Activated CD4-positive, alpha-beta T cell treated with anti-CD3 and anti-CD28 coated beads for 1 hour (primary cell): ENCODE data around the gene EIPR1.
"Not testable (repeated sequence)": the region's sequence is repeated elsewhere in the genome, so short reads cannot be mapped to it uniquely, and the experiment has no call there.

ENCODE experiments used
- DNase-seq: peaks from one replicate; pipeline ENCODE4 v3.0.0-alpha.2; 2020

Gene EIPR1

DNA sequence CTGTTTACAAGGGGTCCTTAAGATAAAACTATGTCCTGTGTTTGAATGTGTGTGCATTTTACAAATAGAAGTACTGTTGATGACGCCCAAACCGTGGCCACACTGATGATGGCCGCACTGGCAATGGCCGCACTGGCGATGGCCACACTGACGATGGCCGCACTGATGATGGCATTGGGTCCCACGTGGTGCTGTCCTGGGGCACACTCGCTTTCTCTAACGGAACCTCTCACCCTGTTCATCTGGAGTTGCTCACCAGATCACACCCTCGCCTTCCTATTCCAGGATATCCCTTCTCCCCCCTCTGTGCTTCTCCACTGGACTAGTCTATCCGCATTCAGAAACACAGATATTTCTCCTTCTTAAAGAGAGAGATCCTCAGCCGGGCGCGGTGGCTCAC is 192.4 kb downstream of the EIPR1 start:
- DNase-seq: no peak

DNA sequence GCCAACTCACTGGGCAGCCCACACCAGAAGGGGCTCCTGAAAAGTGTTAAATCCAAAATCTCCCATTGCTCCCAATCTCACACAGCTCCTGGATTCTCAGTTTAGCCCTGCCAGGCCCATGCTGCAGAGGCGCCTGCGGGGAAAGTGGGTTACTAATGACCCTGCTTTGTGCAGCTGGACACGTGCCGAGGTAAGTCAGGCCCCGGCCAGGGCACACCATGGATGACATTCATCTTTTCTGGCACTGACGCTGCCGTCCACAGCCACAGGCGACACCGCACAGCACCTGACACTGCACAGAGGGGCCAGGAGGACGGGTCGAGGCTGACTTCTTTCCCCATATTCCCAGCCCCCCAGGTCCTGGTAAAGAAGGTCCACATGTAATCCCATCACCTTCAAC is 193.5 kb downstream of the EIPR1 start:
- no peak for DNase-seq

DNA sequence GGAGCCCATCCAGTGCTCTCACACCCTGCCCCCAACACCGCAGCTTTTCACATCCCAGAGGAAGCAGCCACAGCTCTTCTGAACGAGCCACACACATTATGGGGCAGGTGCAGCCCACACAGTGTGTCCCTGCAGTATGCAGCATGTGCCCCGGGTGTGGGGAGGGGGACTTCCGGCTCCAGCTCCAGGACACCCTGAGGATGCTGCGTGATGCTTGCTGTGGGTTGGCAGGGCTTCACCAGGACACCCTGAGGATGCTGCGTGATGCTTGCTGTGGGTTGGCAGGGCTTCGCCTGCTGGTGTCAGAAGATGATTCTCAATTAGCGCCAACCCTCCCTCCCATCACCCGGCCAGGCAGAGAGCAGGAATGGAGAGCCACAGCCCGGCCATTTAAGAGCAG is 193.9 kb downstream of the EIPR1 start:
- no peak for DNase-seq

DNA sequence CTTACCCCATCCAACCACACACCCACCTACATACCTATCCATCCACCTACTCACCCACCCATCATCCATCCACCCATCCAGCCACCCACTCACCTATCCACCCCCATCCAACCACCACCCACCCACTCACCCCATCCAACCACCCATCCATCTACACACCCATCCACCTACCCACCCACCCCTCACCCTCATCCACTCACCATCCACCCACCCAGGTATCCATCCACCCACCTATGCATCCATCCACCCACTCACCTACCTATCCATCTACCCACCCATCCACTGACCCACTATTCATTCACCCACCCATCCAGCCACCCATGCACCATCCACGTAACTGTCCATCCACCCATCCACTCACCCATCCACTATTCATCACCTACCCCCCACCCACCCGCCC is 194.8 kb downstream of the EIPR1 start:
- no peak for DNase-seq

DNA sequence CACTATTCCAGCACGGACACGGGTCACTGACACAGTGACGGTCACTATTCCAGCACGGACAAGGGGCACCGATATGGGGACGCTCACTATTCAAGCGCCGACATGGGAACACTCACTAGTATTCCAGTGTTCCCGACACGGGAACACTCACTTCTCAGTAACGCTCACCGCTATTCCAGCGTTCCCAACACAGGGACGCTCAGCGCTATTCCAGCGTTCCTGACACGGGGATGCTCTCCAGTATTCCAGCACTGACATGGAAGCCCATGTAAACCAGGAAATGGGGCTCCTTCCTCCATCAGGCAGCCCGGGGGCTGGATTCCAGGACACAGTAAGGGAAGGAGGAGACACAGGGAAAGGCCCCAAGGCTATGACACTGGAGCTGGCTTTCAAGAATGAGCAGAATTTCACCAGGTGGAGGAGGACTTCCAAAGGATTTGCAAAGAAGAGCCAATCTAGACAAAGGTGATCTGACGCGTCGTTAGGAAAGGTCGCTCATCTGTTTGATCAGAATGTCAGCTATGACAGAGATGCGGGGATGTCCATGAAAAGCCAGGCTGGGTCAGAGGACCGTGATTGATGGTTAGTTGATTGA is 196.1 kb downstream of the EIPR1 start:
- no peak for DNase-seq

DNA sequence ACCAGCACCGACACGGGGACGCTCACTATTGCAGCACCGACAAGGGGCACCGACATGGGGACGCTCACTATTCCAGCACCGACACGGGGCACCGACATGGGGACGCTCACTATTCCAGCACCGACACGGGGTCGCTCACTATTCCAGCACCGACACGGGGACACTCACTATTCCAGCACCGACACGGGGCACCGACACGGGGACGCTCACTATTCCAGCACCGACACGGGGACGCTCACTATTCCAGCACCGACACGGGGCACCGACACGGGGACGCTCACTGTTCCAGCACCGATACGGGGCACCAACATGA is 196.8 kb downstream of the EIPR1 start:
- not testable (repeated sequence) for DNase-seq

DNA sequence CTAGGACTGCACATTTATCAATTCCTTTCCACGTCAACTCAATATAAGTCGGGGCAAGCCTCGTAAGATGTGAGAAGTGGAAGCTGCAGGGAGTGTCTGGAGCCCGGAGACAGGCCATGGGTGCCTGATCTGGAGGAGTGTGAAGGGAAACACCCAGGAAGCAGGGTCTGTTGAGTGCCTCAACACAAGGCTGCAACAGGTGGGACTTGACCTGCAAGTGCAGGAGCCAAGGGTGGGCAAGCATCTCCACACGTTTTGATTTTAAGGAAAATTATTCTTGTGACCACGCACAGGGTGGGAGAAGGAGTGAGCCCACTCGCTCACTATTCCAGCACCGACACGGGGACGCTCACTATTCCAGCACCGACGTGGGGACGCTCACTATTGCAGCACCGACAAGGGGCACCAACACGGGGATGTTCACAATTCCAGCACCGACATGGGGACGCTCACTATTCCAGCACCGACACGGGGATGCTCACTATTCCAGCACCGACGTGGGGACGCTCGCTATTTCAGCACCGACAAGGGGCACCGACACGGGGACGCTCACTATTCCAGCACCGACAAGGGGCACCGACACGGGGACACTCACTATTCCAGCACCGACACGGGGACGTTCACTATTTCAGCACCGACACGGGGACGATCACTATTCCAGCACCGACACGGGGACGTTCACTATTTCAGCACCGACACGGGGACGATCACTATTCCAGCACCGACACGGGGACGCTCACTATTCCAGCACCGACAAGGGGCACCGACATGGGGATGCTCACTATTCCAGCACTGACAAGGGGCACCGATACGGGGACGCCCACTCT is 197.3 kb downstream of the EIPR1 start:
- no peak for DNase-seq

DNA sequence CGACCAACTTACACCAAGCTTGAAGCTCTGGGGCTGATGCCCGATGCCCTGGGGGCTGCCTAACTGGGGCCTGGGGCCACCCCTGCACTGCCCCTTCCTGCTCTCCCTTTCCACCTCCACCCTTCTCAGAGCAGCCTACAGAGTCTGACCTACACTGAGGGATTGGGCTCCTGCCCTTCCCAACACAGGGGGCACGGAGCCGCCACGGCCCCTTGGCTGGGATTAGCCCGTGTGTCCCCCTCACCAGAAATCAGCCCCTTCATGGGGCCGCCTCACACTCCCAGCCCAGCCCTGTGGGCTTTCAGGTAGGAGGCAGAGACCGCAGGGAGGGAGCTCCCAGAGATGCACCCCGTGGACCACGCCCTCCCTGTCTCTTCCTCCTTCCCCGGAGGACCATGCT is 198.0 kb downstream of the EIPR1 start:
- no peak for DNase-seq

DNA sequence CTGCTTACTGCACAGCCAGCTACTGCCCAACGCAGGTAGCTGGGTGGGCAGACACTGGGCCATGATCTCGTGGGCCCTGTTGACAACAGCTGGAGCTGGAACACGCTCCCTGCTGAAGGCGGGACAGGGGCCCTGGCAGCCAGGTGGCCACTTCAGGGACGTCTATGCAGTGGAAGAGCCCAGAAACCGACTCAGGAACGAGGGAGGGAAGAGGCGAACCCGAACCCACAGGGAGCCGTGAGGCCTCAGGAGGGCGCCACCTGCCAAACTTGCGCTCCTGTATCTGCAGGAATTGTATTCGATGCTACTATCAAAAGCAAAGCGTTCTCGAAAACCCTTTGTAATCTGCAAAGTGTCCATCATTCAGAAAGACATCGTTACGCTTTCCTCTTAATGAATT is 198.4 kb downstream of the EIPR1 start:
- no peak for DNase-seq

DNA sequence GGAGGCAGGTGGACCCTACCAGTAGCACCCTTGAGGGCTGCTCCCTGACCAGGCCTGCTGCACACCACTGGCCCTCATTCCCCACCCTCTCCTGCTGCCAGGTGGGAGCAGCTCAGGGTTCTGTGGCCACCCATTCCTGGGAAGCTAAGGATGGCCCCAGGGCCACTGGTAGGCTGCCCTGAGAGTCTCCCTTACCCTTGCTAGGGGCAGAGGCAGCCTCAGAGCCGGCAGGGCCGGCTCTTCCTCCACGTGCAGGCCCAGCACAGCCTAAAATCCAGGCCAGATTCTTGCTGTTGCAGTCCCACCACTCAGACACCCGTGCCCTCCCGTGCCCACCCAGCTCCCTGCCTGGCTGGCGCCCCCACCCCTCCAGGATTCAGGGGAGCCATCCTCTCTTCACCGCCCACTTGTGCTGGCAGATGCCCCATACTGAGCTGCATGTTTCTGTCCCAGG is 199.0 kb downstream of the EIPR1 start:
- DNase-seq: no peak

DNA sequence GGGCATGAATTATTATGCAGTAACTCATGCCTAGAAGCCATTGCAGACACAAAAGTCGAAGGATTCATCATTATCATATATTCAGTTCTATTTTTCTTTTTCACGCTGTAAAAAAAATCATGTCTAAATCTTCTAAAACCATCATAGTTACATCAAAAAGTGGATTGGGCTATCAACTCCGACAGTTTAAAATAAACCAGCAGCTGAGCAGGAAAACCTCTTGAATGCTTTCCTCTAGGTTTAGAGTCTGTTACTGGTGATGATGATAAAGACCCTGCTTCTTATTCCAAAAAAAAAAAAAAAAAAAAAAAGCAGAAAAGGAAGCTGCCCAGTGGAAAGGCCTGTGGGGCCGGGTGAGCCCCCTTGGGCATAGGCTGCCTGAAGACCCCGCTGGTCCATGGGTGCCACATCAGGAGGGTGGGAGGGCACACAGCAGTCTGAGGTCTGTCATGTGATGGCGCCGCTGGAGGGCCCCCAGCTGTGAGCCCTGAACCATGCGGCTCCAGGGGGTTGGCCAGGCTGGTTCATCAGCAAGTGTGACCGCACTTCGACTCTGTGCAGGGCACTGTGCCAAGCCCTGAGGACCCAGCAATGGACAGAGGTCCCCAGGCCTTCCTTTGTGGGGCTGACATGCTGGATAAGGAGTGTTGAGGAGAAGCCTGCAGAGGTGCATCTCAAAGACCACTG is 199.6 kb downstream of the EIPR1 start:
- DNase-seq: no peak

DNA sequence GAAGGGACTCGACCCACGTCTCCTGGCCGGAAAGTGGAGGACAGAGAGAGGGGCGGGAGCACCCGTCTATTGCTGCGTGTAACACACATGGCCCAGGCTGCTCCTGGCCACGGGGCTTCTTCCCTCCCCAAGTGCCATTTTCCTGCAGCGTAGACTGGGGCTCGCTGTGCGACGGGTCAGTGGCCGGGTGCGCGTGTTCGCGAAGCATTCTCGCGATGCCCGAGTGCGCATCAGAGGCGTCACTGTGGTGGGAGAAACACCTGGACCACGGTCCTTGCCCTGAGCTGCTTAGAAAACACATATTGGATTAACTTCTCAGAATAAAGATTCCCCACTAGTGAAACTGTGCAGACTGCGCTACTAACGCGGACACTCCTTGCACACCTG is 200.8 kb downstream of the EIPR1 start:
- DNase-seq: no peak

DNA sequence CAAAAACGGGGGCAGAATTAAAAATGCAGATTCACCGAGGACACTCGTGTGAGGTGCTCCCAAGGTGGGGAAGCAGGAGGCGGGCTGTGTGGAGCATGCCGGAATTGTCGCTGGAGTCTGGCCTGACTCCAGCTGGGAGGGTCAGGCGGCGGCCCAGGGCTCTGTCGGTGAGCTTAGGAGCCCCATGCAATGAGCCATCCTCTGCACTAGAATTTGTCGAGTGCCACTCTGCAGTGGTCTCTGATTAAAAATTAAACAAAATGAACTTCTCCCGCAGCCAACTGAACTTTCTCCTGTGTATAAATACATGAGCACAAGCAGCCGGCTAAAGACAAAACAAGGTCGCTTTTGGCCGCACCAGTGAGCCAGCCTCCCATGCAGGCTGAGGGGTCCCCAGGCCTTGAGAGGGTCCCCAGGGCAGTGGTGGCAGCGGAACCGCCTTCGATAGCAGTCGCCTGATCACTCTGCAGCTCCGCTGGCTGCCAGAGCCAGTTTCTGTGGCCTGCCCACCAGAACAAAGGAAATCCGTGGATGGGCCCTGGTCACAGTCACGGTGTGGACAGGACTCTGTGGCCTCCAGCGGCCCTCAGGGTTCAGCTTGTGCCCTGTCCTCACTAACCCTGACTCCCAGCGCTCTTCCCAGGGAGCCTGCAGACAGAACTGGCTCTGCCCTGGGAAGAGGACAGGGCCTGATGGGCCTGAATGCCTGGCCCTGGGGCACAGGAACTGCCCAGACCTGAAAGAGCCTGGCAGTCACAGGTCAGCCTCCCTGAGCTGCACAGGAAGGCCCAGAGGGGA is 201.3 kb downstream of the EIPR1 start:
- DNase-seq: no peak

DNA sequence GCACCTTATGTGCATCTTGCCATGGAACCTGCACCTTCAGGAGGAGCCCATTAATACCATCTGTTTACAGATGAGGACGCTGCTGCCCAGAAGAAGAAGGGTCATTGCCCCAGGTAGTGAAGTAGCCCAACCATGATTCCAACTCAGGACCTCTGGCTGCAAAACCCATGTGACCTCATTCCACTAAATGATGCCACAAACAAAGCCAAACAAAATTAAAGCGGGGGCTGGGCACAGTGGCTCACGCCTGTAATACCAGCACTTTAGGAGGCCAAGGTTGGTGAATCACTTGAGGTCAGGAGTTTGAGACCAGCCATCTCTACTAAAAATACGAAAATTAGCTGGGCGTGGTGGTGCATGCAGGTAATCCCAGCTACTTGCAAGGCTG is 202.1 kb downstream of the EIPR1 start:
- no peak for DNase-seq

DNA sequence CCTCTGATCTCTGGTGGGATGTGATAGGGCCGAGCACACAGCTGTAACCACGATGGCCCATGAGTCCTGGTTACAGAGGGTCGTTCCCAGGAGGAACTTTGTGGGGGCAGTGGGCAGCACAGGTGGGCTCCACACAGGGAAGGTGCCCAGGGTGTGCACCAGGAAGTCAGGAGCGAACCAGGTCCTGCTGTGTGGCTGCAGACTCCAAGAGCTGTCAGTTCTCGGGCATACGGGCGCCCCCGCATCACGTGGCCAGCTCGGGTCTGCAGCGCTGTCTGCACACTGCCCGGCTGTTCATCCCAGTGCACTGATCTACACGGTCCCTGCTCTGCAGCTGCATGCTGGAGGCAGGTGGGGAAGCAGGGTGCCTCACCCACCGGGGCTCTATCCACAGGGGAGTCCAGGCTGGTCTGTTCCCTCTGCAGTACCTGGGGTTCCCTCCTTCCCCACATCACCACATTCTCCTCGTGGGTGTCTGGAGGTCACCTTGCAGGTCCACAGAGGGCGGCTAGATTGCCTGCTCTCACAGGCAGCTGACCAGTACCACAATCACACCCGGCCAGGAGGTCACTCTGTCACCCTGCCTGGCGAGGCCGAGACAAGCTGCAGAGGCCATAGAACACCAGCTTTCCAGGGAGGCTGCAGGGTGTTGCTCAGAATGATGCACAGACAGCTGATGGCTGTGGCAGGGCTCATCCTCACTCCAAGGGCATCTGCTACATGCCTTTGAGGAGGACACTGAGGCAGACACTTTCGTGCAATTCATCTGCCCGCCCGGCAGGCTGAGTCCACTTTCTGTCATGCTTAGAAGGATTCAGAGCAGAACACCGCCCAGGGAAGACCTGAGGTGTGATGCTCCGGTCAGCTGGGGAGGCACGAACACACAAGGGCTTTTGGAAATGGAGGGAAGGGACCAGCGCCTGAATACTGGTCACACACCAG is 202.7 kb downstream of the EIPR1 start:
- no peak for DNase-seq

DNA sequence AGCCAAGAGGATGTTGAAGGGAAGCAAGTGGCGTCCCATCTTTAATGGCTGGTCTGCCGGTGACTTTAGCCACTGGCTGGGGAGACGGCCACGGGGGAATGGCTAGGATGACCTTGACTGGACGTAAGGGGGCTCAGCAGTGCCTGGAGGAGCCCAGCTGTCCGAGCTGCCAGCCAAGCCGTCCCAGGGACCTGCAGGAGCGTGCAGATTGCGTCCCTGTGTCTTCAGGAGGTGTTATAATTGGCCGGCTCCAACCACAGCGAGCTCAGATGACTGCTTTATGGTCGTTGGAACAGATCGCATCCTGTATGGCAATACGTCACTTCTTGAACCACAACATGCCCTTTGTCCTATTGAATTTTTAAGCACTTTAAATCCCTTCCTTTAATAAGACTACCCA is 204.6 kb downstream of the EIPR1 start:
- DNase-seq: no peak

DNA sequence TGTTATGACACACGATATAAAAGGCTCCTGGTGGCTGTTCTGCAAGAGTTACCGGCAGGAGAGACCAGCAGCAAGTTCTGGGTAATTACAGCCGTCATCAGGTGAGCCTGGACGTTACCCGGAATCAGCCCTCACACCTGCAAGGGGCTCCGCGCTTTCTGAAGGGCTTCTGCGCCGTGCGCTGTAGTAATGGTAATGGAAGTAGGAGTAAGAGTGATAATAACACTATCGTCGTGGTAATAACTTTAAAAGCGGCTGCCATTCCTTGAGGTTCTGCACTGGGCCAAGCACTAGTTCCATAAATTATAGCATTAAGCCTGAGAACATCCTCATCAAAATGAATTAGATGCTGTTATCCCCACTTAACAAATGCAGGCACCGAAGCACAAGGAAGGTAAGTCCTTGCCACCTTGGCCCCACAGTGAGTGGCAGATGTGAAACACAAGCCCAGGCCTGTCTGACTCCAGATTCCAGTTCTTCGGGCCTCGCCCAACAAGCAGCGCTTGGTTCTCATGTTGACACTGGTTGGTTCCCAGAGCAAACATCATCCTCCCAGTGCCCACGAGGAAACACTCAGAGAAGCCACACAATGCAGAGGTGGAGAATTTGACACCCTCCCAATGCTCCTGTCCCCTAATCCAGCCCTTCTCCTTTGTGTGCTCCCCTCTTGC is 205.2 kb downstream of the EIPR1 start:
- no peak for DNase-seq

DNA sequence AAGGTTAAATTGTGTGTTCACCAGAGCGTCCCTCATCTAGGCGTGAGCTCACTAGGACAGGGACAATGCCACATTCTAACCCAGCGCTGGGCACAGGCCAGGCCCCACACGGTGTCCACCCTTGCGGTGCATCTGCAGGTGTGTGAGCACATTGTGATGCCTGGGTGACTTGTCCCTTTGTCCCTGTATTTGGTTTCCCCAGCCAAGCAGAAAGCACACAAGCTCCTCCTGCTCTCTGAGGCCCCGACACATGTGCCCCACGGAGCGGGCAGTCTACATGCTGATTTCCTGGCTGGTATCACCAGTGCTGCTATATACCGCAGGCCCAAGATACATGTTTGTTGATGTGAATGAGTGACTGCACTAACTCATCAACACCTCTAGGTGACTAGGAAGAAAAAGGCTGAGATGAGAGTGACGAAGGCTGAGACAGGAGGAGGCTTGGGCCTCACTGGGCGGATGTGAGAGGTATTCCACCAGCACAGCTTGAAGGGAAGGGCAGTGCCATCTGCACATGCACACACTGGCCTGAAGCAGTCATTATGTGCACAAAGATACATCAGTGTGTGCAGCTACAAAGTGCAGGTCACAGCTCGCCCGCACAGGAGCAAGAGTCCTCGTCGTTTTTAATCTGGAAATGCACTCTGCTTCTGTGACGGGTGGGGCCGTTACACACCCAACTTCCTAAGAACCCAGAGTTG is 205.9 kb downstream of the EIPR1 start:
- no peak for DNase-seq

DNA sequence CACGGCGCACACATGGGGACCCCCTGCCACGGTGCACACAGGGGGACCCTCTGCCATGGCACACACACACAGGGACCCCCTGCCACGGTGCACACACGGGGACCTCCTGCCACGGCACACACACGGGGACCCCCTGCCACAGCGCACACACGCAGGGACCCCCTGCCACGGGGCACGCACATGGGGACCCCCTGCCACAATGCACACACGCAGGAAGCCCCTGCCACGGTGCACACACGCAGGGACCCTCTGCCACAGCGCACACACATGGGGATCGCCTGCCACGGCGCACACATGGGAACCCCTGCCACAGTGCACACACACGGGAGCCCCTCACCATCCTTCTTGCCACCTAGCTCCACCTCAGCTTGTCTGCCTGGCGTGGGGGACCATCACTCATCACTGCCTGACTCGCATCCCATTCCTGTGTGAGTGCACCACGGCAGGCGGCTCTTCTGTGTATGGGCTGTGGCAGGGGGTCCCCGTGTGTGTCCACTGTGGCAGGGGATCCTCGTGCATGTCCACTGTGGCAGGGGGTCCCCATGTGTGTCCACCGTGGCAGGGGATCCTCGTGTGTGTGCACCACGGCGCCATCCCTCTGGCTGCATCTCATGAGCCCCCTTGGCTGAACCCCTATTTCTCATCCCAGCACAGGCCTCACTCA is 206.7 kb downstream of the EIPR1 start:
- DNase-seq: no peak

DNA sequence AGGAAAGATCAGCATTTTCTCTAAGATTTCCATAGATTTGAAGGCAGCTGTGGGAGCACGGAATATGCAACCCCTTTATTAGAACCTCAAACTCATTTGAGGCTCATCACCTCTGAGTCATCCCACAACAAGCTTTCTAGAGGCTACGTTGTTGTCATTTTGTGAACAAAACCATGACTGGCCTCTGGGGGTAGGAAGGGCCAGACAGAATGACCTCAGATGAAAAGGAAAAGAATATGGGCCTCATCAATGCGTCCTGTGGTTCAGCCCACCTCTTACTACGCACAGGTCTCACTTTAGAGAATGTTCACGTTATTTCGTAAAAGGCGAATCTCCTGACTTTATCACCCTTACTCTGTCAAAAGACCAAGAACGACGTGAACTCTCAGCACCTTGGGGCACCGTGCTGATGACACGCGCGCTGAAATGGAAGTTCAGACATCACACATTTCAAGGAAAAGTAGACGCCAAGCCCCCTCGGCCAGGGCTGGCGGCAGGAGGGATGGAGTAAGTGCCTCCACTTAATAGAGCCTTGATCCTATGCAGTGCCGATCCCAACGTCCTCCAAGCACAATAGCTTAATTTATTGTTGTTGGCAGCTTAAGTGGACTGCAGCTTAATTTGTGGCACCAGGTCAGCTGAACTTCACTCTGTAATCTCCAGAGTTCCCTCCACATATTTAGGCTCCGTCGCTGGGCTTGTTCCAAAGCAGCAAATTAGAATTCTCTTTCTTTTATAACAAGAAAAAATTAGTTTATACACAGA is 208.3 kb downstream of the EIPR1 start:
- DNase-seq: no peak
